WTC11 (cell line): ENCODE measurements around the gene SPRED1. TPM values are rescaled to one million over a fixed set of nuclear protein-coding genes. Genes with fewer than 3 reads are reported as not detected.

Experiments used
- ATAC-seq: fragments of 200-7000 bp; cut with Tn5 transposase; 2 replicates; pipeline ENCODE4 v1.10.0; 2021; ENCODE audit warnings: mild to moderate bottlenecking, moderate library complexity
- CTCF ChIA-PET: fragments of 300-600 bp; sonication (Branson Sonifier 250); formaldehyde crosslinking; loops from one replicate; lab custom pipeline; 2021; ENCODE audit warnings: antibody characterized with exemption; lab: Charles Lee
- POLR2A ChIA-PET: fragments of 350-600 bp; sonication (Branson Sonifier 250); formaldehyde crosslinking; loops from one replicate; lab custom pipeline; 2021; ENCODE audit warnings: antibody characterized with exemption; lab: Charles Lee
- DNase-seq: peaks from one replicate; pipeline ENCODE4 v3.0.0; 2021; ENCODE audit warnings: low spot score
- H3K27ac Mint-ChIP-seq: 2 replicates; pipeline ENCODE4 v1.8.0; 2021; ENCODE audit warnings: mixed read lengths
- H3K27me3 Mint-ChIP-seq: 2 replicates; pipeline ENCODE4 v1.8.0; 2021; ENCODE audit warnings: low read depth, mild to moderate bottlenecking, moderate library complexity, mixed read lengths
- H3K36me3 Mint-ChIP-seq: 2 replicates; pipeline ENCODE4 v1.8.0; 2021; ENCODE audit warnings: mixed read lengths
- H3K4me1 Mint-ChIP-seq: 2 replicates; pipeline ENCODE4 v1.8.0; 2022; ENCODE audit warnings: mixed read lengths
- H3K4me3 Mint-ChIP-seq: 2 replicates; pipeline ENCODE4 v1.8.0; 2021; ENCODE audit warnings: mild to moderate bottlenecking, moderate library complexity, mixed read lengths
- H3K9me3 Mint-ChIP-seq: 2 replicates; pipeline ENCODE4 v1.8.0; 2021; ENCODE audit warnings: mixed read lengths
- ATF6 ChIP-seq: sonication (generic); formaldehyde crosslinking; IDR thresholded peaks from 2 replicates; pipeline ENCODE4 v1.8.1; 2023; ENCODE audit warnings: mild to moderate bottlenecking, missing genetic modification reagents
- CBFB ChIP-seq: sonication (generic); formaldehyde crosslinking; IDR thresholded peaks from 2 replicates; pipeline ENCODE4 v1.8.1; 2022; ENCODE audit warnings: mild to moderate bottlenecking, low read depth, missing genetic modification reagents
- ETV6 ChIP-seq: sonication (generic); formaldehyde crosslinking; IDR thresholded peaks from 2 replicates; pipeline ENCODE4 v1.8.1; 2022; ENCODE audit warnings: mild to moderate bottlenecking, missing genetic modification reagents
- FOXP4 ChIP-seq: sonication (generic); formaldehyde crosslinking; IDR thresholded peaks from 2 replicates; pipeline ENCODE4 v1.8.0; 2022; ENCODE audit warnings: mild to moderate bottlenecking, missing genetic modification reagents
- GRHL2 ChIP-seq: fragments of 250-450 bp; sonication (Bioruptor Pico); IDR thresholded peaks from 2 replicates; pipeline ENCODE4 v1.8.0; 2022; ENCODE audit warnings: mild to moderate bottlenecking, moderate library complexity; ENCODE audit not compliant: insufficient replicate concordance, severe bottlenecking
- GTF2I ChIP-seq: fragments of 250-450 bp; sonication (Bioruptor Pico); conservative IDR thresholded peaks from 2 replicates; pipeline ENCODE4 v1.4.0; 2021; ENCODE audit warnings: mild to moderate bottlenecking
- MAX ChIP-seq: sonication (generic); formaldehyde crosslinking; IDR thresholded peaks from 2 replicates; pipeline ENCODE4 v1.8.0; 2022; ENCODE audit warnings: mild to moderate bottlenecking, missing genetic modification reagents
- MLX ChIP-seq: sonication (generic); formaldehyde crosslinking; IDR thresholded peaks from 2 replicates; pipeline ENCODE4 v1.8.1; 2023; ENCODE audit warnings: mild to moderate bottlenecking, missing genetic modification reagents, moderate library complexity
- MXD4 ChIP-seq: fragments of 250-450 bp; sonication (Bioruptor Pico); IDR thresholded peaks from 2 replicates; pipeline ENCODE4 v1.8.0; 2021; ENCODE audit warnings: mild to moderate bottlenecking, moderate library complexity, borderline replicate concordance
- NFE2L1 ChIP-seq: sonication (generic); formaldehyde crosslinking; IDR thresholded peaks from 2 replicates; pipeline ENCODE4 v1.8.1; 2023; ENCODE audit warnings: missing genetic modification reagents
- NR3C1 ChIP-seq: sonication (generic); formaldehyde crosslinking; conservative IDR thresholded peaks from 2 replicates; pipeline ENCODE4 v1.8.1; 2023; ENCODE audit warnings: low read depth, mild to moderate bottlenecking, missing genetic modification reagents
- RORB ChIP-seq: fragments of 250-450 bp; sonication (Bioruptor Pico); IDR thresholded peaks from 2 replicates; pipeline ENCODE4 v1.9.0; 2021; ENCODE audit warnings: mild to moderate bottlenecking
- ZMAT4 ChIP-seq: fragments of 250-450 bp; sonication (Bioruptor Pico); IDR thresholded peaks from 2 replicates; pipeline ENCODE4 v1.9.0; 2021; ENCODE audit warnings: mild to moderate bottlenecking
- ZNF121 ChIP-seq: sonication (generic); formaldehyde crosslinking; IDR thresholded peaks from 2 replicates; pipeline ENCODE4 v1.8.0; 2023; ENCODE audit warnings: missing genetic modification reagents
- ZNF263 ChIP-seq: sonication (generic); formaldehyde crosslinking; IDR thresholded peaks from 2 replicates; pipeline ENCODE4 v1.8.1; 2022; ENCODE audit warnings: low read depth, mild to moderate bottlenecking, moderate library complexity, missing genetic modification reagents
- ZNF396 ChIP-seq: fragments of 250-450 bp; sonication (Bioruptor Pico); IDR thresholded peaks from 2 replicates; pipeline ENCODE4 v1.8.0; 2021; ENCODE audit warnings: mild to moderate bottlenecking, moderate library complexity, borderline replicate concordance
- ZNF416 ChIP-seq: fragments of 250-450 bp; sonication (Bioruptor Pico); IDR thresholded peaks from 2 replicates; pipeline ENCODE4 v1.9.0; 2021; ENCODE audit warnings: mild to moderate bottlenecking, inconsistent platforms
- ZNF512 ChIP-seq: sonication (generic); formaldehyde crosslinking; IDR thresholded peaks from 2 replicates; pipeline ENCODE4 v1.8.1; 2022; ENCODE audit warnings: missing genetic modification reagents, borderline replicate concordance
- total RNA-seq: library from RNA; stranded (reverse); gene quantifications from 3 replicates; pipeline ENCODE4 v1.2.3, GENCODE V29; 2021
- TF ChIP-seq, protein P1 (sequence below): sonication (generic); formaldehyde crosslinking; IDR thresholded peaks from 2 replicates; pipeline ENCODE4 v1.8.0; 2022; ENCODE audit warnings: mild to moderate bottlenecking, missing genetic modification reagents
- TF ChIP-seq, protein P2 (sequence below): fragments of 200-600 bp; IDR thresholded peaks from 2 replicates; pipeline ENCODE4 v1.8.0; 2022; ENCODE audit warnings: antibody characterized with exemption

Gene SPRED1
- total RNA-seq, 1 experiment from 2014 or later, result 35.9 TPM

DNA sequence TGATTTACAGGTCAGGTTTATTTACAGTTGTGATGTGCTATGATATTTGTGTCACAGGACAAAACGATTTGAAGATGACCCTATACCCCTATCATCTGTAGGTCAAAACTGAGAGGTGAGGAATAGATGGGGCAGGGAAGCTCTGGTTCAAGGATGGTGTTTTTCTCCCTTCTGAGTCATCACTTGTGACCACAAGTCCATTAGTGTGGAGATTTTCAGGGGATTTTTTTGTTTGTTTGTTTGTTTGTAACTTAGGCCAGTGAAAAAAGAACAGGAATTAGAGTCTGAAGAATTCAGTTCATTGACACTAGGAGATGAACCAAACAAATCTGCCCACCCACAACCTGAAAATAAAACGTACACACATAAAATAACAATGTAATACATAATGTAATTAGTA lies 138.6 kb downstream of the SPRED1 start (continued):
- TF ChIP-seq FOXP4 (CRISPR knock-in tag) (no peak), MAX (CRISPR knock-in tag) (no peak), ZNF121 (CRISPR knock-in tag) (no peak)
- TF ChIP-seq, all 79 proteins: peak for 0

DNA sequence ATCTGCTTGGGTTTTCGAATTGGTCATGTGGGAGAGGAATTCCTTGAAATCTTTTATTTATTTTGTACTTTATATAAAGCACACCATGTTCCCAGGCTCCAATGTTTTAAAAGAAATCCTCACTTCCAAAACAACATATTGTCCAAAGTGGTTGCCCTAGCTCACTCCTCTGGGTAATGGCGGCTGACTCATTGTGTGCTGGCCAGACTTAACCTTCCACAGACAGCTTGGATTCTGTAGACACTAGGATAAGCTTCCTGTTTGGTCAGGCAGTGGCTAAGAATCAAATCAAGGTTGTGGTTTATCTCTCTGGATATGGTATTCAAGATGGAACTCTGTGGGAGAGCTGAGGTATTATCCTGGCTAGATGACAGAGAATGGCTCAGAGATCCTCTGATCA lies 145.5 kb downstream of the SPRED1 start:
- ChIA-PET POLR2A (no interaction called here), CTCF (interaction anchor here (0.8 to 1.3 kb wide), 2 partner anchors 42 to 402 kb away, joined by 3 to 5 read pairs; no protein-coding TSS in a partner anchor)
- peaks cover 3% of the 10 kb centered on the region for H3K9me3 Mint-ChIP-seq

GRCh38 chr15:38401106-38401505 lies 148.5 kb downstream of the SPRED1 start:
- CTCF ChIA-PET, result interaction anchor here (1.2 kb wide), 1 partner anchor 13 kb away, joined by 3 read pairs; no protein-coding TSS in a partner anchor
- no peak for DNase-seq
- Mint-ChIP-seq H3K27me3 (no peaks in the 10 kb centered on the region), H3K27ac (no peak overlapping the region)
- TF ChIP-seq RORB (CRISPR knock-in tag) (no peak), ETV6 (CRISPR knock-in tag) (no peak), MLX (CRISPR knock-in tag) (no peak), ZMAT4 (CRISPR knock-in tag) (no peak)
- TF ChIP-seq, all 79 proteins: peak for 0
- ATAC-seq, result no peak
- POLR2A ChIA-PET, result no interaction called here
- Mint-ChIP-seq H3K9me3 (peaks cover 11% of the 10 kb centered on the region), H3K4me3 (no peak overlapping the region), H3K36me3 (0 out of 2 replicates have a peak, but pooled peaks cover 7% of the 10 kb centered on the region), H3K4me1 (0 out of 2 replicates have a peak, but pooled peaks cover 2% of the 10 kb centered on the region)

More for the DNA sequence above, 145.5 kb downstream of the SPRED1 start:
- TF ChIP-seq GTF2I, result no peak
- no peak for TF ChIP-seq ZMAT4 (CRISPR knock-in tag)
- no peak for TF ChIP-seq ZNF416 (CRISPR knock-in tag)
- TF ChIP-seq GRHL2, result no peak
- Mint-ChIP-seq H3K27ac (no peak overlapping the region), H3K4me3 (no peak overlapping the region), H3K27me3 (no peaks in the 10 kb centered on the region), H3K36me3 (no peaks in the 10 kb centered on the region), H3K4me1 (peaks cover 7% of the 10 kb centered on the region)
- DNase-seq (no peak), ATAC-seq (no peak)

DNA sequence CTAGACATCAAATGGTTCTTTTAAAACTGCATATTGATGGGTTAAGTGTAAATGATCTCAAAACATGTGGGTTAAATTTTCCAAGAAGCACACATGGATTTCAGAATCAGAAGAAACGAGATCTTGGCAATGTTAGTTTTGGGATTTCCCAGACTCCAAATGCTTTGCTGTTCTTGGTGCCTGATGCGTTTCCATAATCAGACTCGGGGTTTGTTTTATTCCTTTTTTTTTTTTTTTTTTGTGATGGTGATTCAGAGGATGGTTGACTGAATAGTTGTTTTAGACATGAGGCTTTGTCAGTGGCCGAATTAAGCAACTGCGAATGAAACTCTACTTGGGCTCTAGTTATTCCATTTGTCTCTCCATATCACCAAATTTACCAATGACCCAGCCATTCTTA lies 149.1 kb downstream of the SPRED1 start:
- no peaks in the 10 kb centered on the region for H3K27me3 Mint-ChIP-seq
- H3K9me3 Mint-ChIP-seq, result peaks cover 11% of the 10 kb centered on the region
- H3K4me1 Mint-ChIP-seq, result 0 out of 2 replicates have a peak, but pooled peaks cover 2% of the 10 kb centered on the region
- ChIA-PET POLR2A (no interaction called here), CTCF (interaction anchor here (1.2 kb wide), 1 partner anchor 13 kb away, joined by 3 read pairs; no protein-coding TSS in a partner anchor)
- H3K36me3 Mint-ChIP-seq, result 0 out of 2 replicates have a peak, but pooled peaks cover 7% of the 10 kb centered on the region
- DNase-seq, result no peak
- no peak overlapping the region for H3K4me3 Mint-ChIP-seq
- H3K27ac Mint-ChIP-seq, result no peak overlapping the region
- TF ChIP-seq CBFB (no peak), NR3C1 (CRISPR knock-in tag) (no peak), ZNF512 (CRISPR knock-in tag) (no peak), ZNF263 (CRISPR knock-in tag) (no peak), ATF6 (CRISPR knock-in tag) (no peak), NFE2L1 (CRISPR knock-in tag) (no peak), ZNF396 (CRISPR knock-in tag) (no peak), MXD4 (CRISPR knock-in tag) (no peak)
- TF ChIP-seq, protein P1, sequence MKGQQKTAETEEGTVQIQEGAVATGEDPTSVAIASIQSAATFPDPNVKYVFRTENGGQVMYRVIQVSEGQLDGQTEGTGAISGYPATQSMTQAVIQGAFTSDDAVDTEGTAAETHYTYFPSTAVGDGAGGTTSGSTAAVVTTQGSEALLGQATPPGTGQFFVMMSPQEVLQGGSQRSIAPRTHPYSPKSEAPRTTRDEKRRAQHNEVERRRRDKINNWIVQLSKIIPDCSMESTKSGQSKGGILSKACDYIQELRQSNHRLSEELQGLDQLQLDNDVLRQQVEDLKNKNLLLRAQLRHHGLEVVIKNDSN, result no peak
- TF ChIP-seq, protein P2, sequence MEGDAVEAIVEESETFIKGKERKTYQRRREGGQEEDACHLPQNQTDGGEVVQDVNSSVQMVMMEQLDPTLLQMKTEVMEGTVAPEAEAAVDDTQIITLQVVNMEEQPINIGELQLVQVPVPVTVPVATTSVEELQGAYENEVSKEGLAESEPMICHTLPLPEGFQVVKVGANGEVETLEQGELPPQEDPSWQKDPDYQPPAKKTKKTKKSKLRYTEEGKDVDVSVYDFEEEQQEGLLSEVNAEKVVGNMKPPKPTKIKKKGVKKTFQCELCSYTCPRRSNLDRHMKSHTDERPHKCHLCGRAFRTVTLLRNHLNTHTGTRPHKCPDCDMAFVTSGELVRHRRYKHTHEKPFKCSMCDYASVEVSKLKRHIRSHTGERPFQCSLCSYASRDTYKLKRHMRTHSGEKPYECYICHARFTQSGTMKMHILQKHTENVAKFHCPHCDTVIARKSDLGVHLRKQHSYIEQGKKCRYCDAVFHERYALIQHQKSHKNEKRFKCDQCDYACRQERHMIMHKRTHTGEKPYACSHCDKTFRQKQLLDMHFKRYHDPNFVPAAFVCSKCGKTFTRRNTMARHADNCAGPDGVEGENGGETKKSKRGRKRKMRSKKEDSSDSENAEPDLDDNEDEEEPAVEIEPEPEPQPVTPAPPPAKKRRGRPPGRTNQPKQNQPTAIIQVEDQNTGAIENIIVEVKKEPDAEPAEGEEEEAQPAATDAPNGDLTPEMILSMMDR, result no peak
- TF ChIP-seq, all 79 proteins: peak for 0
- ATAC-seq, result no peak
